Activated CD4-positive, alpha-beta T cell treated with anti-CD3 and anti-CD28 coated beads, Interleukin-2, amount 50 U/mL, for 1 hour (primary cell): ENCODE measurements around the gene ASXL1.
"Not testable (repeated sequence)": the region's sequence is repeated elsewhere in the genome, so short reads cannot be mapped to it uniquely, and the experiment has no call there.

ENCODE experiments used
- DNase-seq: peaks from one replicate; pipeline ENCODE4 v3.0.0-alpha.2; 2020

ASXL1 gene

GRCh38 chr20:32337937-32338661 is 20.0 kb upstream of the ASXL1 start:
- no peak for DNase-seq

DNA sequence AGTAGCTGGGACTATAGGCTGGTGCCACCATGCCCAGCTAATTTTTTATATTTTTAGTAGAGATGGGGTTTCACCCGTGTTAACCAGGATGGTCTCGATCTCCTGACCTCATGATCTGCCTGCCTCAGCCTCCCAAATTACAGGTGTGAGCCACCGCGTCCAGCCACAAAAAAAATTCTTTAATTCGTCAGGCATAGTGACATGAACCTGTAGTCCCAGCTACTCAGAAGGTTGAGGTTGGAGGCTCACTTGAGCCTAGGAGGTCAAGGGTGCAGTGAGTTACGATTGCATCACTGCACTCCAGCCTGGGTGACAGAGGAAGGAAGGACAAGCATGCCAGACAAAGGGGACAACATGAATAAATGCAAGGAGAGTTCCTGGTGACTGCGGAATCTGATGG is 19.5 kb upstream of the ASXL1 start:
- no peak for DNase-seq

GRCh38 chr20:32339116-32339515 is 19.0 kb upstream of the ASXL1 start:
- no peak for DNase-seq

GRCh38 chr20:32341053-32341452 is 17.1 kb upstream of the ASXL1 start:
- DNase-seq: not testable (repeated sequence)

GRCh38 chr20:32343439-32343838 is 14.7 kb upstream of the ASXL1 start:
- no peak for DNase-seq

DNA sequence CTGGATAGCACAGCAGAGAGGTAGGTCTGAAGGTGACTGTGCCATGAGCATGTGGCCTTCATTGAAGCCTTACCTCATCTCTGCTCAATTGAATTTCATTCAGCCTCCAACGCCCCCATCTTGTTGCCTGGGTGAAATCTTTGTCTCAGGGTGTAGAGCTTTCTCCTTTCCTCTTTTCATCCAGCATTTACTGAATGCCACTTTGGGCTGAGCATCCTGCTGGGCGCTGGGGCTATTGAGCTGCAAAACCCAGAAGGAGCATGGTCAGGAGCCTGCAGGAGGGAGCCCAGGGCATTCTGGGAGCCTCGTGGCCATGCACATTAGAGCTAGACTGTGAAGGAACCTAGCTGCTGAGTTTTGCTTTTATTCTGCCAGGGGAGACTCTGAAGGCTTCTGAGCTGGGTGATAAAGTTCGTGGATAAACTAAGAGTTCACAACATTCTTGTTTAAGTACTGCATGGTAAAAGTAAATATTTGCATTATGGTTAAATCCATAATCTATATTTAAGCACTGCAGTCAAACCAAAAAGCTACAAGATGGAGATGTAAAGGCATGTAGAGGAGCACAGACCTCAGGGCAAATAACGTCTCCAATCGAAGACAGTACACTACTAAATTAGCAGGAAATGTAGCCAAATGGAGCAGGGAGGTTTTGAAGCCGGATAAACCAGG is 13.2 kb upstream of the ASXL1 start:
- no peak for DNase-seq

- DNase-seq: no peak
These were observed 9.9 kb upstream of the ASXL1 start for GRCh38 chr20:32348207-32348606.

DNA sequence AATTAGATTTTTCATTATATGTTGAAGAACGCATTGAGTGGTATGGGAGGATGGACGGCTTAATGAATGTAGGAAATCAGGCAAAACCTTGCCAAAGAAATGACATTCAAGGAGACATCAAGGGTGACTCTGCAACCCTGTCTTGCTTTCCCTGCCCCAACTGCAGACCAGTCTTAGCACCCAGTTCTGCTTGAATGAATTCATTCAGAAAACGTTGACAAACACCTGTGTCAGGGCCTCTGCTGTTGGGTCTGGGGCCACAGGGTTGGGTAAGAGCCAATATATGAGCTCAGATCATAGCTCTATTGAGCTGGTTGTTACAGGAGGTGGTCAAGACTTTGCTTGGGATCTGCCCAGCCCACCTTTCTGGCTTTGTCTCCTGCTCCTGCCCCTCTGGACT is 7.7 kb upstream of the ASXL1 start:
- no peak for DNase-seq

DNA sequence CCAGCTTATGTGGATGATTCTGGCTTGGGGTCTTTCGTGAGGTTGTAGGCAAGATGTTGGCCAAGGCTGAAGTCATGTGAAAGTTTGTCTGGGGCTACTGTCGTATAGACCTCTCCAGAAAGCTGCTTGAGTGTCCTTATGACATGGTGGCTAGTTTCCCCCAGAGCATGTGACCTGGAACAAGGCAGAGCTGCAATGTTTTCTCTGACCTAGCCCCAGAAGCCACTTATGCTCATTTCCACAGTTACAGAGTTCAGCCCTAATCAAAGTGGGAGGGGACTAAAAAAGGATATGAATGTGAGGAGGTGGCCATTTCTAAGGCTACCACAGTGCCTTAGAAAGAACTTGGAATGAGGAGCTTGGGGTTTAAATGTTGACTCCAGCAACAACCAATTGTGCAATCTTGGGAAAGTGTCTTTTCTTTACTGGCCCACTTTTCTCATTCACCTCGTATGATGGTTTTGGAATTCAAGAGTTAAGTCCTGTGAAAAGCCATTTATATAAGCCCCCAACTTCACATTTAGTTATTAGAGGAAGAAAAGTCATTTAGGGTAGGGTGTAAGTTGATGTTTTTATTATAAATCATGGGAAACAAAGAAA is 5.9 kb upstream of the ASXL1 start:
- no peak for DNase-seq

GRCh38 chr20:32353848-32354496 is 4.2 kb upstream of the ASXL1 start:
- no peak for DNase-seq

GRCh38 chr20:32354592-32355416 is 3.3 kb upstream of the ASXL1 start:
- no peak for DNase-seq

DNA sequence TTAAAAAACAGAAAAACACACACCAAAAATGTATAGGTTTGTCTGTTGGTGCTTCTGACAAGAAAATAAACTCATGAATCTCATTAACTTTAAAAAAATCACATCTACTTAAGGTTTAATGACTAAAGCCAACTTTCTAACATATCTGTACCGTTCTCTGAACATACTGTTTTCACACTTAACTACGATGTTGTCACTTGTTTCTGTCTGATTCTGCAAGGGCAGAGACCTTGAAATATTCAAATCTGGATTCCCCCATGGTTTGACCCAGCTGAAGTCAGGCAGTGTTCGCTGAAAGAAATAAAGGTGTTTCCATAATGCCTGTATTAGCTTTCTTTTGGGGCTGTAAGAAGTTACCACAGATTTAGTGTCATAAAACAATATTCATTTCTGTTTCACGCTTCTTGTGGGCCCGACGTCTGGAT is 2.7 kb upstream of the ASXL1 start:
- no peak for DNase-seq

DNA sequence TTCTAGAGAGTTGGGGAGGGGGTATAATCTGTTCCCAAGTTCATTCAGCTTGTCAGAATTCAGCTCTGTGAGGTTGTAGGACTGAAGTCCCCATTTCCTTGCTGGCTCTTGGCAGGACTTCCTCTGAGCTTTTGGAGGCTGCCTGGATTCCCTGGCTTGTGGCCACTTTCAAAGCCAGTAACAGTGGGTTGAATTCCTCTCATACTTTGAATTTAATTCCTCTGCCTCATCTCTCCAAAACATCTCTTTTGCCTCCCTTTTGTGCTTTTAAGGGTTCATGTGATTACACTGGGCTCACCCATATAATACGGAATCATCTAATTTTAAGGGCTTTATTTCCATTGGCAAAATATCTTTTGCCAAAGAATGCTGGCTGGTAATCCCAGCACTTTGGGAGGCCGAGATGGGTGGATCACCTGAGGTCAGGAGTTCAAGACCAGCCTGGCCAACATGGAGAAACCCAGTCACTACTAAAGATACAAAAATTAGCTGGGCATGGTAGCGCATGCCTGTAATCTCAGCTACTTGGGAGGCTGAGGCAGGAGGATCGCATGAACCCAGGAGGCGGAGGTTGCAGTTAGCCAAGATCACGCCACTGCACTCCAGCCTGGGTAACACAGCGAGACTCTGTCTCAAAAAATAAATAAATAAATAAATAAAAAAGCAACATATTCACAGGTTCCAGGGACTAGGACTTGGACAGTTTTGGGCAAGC is 2.1 kb upstream of the ASXL1 start:
- DNase-seq: not testable (repeated sequence)

DNA sequence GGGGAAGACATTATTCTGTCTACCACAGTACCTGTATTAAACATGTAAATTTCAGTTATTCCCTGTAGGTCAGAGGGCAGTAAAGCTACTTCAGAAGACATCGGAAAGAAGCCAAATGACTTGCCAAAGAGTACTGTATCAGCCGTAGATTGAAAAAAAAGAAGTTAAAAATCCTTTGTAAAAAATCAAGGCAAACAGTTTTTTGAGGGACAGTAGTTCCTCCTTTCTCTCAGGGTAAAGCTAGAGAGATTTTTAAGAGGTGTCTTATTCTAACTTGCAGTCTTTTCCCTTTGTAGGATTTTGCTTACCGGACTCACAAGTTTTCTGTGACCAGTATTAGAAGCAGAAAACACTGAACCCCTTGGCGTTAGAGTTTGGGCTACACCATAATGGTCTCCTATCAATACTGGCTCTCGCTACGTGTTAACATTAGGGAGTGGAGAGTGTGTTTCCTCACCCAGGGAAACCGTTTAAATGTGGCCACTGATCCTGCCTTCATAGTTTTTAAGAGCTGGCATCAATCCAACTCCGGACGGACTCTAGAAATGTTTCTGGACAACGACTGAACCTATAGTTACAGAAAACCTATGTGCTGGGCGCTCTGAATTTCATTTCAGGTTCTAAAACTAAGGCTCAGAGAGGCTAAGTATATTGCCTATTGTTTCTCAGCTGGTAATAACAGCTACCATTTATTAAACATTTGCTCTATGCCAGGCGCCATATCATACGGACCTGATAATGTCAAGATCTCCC is 1.3 kb upstream of the ASXL1 start:
- DNase-seq: no peak

GRCh38 chr20:32357375-32357868 is 709 bp upstream of the ASXL1 start:
- DNase-seq: no peak

GRCh38 chr20:32358632-32358882 is 426 bp downstream of the ASXL1 start:
- DNase-seq: no peak

GRCh38 chr20:32358883-32359632 is 927 bp downstream of the ASXL1 start:
- DNase-seq: peak; percentile 63

GRCh38 chr20:32359633-32360332 is 1.7 kb downstream of the ASXL1 start:
- DNase-seq: no peak

GRCh38 chr20:32360333-32360634 is 2.2 kb downstream of the ASXL1 start:
- no peak for DNase-seq

DNA sequence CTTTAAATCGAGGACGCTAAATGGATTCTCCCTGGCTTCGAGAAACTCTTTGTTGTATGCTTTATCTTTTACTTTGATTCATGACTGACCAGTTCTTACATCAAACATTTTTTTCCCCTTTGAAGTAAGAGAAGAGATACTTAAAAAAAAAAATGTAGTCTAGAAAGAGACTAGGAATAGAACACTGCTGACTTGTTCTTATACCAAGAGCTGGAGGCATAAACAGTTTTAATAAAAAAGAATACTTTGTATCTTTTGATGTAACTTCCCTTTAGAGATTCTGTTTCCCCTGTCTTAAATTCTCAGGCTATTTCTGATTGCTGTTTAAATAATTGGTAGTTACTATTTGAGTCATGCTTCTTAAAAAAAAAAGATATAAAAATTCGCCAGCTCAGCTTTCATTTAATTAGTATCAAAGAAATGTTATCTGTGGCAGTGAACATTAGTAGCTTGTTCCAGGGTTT is 4.8 kb downstream of the ASXL1 start:
- DNase-seq: no peak
